Panc1 (cell line): ENCODE data around the gene NUMBL.

Source experiments
- POLR2AphosphoS5 ChIP-seq: IDR thresholded peaks from 2 replicates; pipeline ENCODE4 v1.6.1; 2012; ENCODE audit warnings: mild to moderate bottlenecking, low read depth, low read length, moderate library complexity
- TF ChIP-seq, protein P1 (sequence below): fragments of 450-650 bp; IDR thresholded peaks from 2 replicates; pipeline ENCODE4 v1.5.1; 2017; ENCODE audit warnings: mild to moderate bottlenecking

DNA sequence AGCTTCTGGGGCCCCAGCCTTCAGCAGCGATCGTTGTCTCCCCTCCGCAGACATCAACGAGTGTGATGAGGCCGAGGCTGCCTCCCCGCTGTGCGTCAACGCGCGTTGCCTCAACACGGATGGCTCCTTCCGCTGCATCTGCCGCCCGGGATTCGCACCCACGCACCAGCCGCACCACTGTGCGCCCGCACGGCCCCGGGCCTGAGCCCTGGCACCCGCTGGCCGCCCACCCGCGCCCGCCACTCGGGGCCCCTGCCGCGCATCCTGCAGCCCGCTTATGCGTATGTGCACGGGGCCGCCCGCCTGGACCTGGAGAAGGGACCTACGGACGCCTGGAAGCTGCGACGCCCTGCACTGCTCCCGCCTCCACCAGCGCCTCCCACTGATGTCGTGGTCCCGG is 61.1 kb downstream of the NUMBL start:
- TF ChIP-seq, protein P1, sequence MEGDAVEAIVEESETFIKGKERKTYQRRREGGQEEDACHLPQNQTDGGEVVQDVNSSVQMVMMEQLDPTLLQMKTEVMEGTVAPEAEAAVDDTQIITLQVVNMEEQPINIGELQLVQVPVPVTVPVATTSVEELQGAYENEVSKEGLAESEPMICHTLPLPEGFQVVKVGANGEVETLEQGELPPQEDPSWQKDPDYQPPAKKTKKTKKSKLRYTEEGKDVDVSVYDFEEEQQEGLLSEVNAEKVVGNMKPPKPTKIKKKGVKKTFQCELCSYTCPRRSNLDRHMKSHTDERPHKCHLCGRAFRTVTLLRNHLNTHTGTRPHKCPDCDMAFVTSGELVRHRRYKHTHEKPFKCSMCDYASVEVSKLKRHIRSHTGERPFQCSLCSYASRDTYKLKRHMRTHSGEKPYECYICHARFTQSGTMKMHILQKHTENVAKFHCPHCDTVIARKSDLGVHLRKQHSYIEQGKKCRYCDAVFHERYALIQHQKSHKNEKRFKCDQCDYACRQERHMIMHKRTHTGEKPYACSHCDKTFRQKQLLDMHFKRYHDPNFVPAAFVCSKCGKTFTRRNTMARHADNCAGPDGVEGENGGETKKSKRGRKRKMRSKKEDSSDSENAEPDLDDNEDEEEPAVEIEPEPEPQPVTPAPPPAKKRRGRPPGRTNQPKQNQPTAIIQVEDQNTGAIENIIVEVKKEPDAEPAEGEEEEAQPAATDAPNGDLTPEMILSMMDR, result no peak
- TF ChIP-seq POLR2AphosphoS5, result no peak
